ENCODE data around the gene PXDC1. TPM values are rescaled to one million over a fixed set of nuclear protein-coding genes. Genes with fewer than 3 reads are reported as not detected.

The PXDC1 gene
- 10 to 100 TPM; 21.1 to 51.5 (median 32.3) TPM for total RNA-seq
- polyA plus RNA-seq = 10 to 100 TPM; 17.7 to 40.1 (median 18.2) TPM
- long read RNA-seq, donor 1, partial matches to known transcripts = 0 of 5 reads
- long read RNA-seq, donor 1, other reads (novel, unspliced or antisense) = 0 of 5 reads
- long read RNA-seq, donor 2, transcript PXDC1-202 (5 exons, 2,190 nt) = major isoform, 5 of 5 reads
- long read RNA-seq, donor 2, partial matches to known transcripts = 0 of 5 reads
- long read RNA-seq, donor 2, other reads (novel, unspliced or antisense) = 0 of 5 reads

GRCh38 chr6:3751077-3751729 lies at the start of gene PXDC1:
Gene PXDC1, minus strand, starts transcription at chr6:3751713. Its CDS starts 182 bp downstream, at chr6:3751531.
- peaks cover 0 to 42% (median 17%) of the 10 kb centered on the region in 7 donors for H3K27me3 ChIP-seq (replicated peaks in 1 of 7)

GRCh38 chr6:3800850-3801591 lies 49.5 kb upstream of the PXDC1 start:
- intact Hi-C loops (cut with DNase I; ENCODE audit: low total_unique reads) = no loop called here
- DNase-seq = no peak
- Histone ChIP-seq H3K4me3 (no peak overlapping the region), H3K9me3 (no peaks in the 10 kb centered on the region), H3K36me3 (no peaks in the 10 kb centered on the region), H3K4me1 (peaks cover 0 to 34% (median 13%) of the 10 kb centered on the region in 6 donors), H3K27ac (no peak overlapping the region), H3K27me3 (replicated peaks in 1 of 7) (no peaks in the 10 kb centered on the region)
- WGBS, 5 donors = 73 to 84% (median 82%) methylated on average over 11 of the region's 11 CpGs
- no peak for TF ChIP-seq POLR2AphosphoS5 (IDR thresholded peaks at IDR 0.05)
- TF ChIP-seq, protein P1, sequence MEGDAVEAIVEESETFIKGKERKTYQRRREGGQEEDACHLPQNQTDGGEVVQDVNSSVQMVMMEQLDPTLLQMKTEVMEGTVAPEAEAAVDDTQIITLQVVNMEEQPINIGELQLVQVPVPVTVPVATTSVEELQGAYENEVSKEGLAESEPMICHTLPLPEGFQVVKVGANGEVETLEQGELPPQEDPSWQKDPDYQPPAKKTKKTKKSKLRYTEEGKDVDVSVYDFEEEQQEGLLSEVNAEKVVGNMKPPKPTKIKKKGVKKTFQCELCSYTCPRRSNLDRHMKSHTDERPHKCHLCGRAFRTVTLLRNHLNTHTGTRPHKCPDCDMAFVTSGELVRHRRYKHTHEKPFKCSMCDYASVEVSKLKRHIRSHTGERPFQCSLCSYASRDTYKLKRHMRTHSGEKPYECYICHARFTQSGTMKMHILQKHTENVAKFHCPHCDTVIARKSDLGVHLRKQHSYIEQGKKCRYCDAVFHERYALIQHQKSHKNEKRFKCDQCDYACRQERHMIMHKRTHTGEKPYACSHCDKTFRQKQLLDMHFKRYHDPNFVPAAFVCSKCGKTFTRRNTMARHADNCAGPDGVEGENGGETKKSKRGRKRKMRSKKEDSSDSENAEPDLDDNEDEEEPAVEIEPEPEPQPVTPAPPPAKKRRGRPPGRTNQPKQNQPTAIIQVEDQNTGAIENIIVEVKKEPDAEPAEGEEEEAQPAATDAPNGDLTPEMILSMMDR (IDR thresholded peaks at IDR 0.05 in 8 of 11, conservative IDR thresholded peaks at IDR 0.05 in 3 of 11) = no peak
- TF ChIP-seq POLR2A (IDR thresholded peaks at IDR 0.05) = no peak

More at GRCh38 chr6:3751077-3751729, at the start of gene PXDC1:
- peak; percentile 86 for DNase-seq
- no peaks in the 10 kb centered on the region for H3K36me3 ChIP-seq
- H3K4me1 ChIP-seq = peaks cover 7 to 85% (median 62%) of the 10 kb centered on the region in 6 donors
- no peaks in the 10 kb centered on the region for H3K9me3 ChIP-seq
- 0 to 3% (median 1%) methylated on average over 22 to 88 of the region's 88 CpGs for WGBS, 5 donors
- H3K27ac ChIP-seq = peak within 1 kb of the TSS; percentile 83 to 92 (median 90)
- intact Hi-C loops (cut with DNase I; ENCODE audit: low total_unique reads) = no loop called here
- TF ChIP-seq POLR2AphosphoS5 (IDR thresholded peaks at IDR 0.05) (no peak), POLR2A (IDR thresholded peaks at IDR 0.05) (no peak)
- TF ChIP-seq, protein P1 (IDR thresholded peaks at IDR 0.05 in 8 of 11, conservative IDR thresholded peaks at IDR 0.05 in 3 of 11) = no peak
- peak within 1 kb of the TSS; percentile 51 to 83 (median 66) for H3K4me3 ChIP-seq

- TF ChIP-seq, protein P1 (IDR thresholded peaks at IDR 0.05 in 8 of 11, conservative IDR thresholded peaks at IDR 0.05 in 3 of 11) = no peak
- TF ChIP-seq POLR2AphosphoS5 (IDR thresholded peaks at IDR 0.05) (no peak), POLR2A (IDR thresholded peaks at IDR 0.05) (no peak)
- Histone ChIP-seq H3K9me3 (no peaks in the 10 kb centered on the region), H3K4me1 (peaks cover 0 to 40% (median 15%) of the 10 kb centered on the region in 6 donors), H3K27ac (no peak overlapping the region), H3K27me3 (replicated peaks in 1 of 7) (no peaks in the 10 kb centered on the region), H3K36me3 (no peaks in the 10 kb centered on the region), H3K4me3 (no peak overlapping the region)
- intact Hi-C loops (cut with DNase I; ENCODE audit: low total_unique reads) = no loop called here
- WGBS, 5 donors = 73 to 95% (median 94%) methylated on average over 6 of the region's 6 CpGs
- DNase-seq = no peak
Measured at GRCh38 chr6:3799719-3800118, 48.2 kb upstream of the PXDC1 start.
